Thyroid gland (tissue), 4 donors: ENCODE results near the gene METAP2. TPM values are rescaled to one million over a fixed set of nuclear protein-coding genes. Genes with fewer than 3 reads are reported as not detected.

Experiments used
- DNase-seq, 2 donors: peaks; one replicate each; pipeline ENCODE4 v3.0.0-alpha.2; 2019
- H3K27ac ChIP-seq, 3 donors: fragments of 200-600 bp; sonication (generic); 1 replicate in 2 of 3; 2 replicates in 1 of 3; pipeline ENCODE4 v1.5.1; 2016 to 2019; ENCODE audit warnings: mild to moderate bottlenecking in 1 of 3, moderate library complexity in 1 of 3
- H3K27me3 ChIP-seq: fragments of 200-600 bp; sonication (generic); one replicate; pipeline ENCODE4 v1.5.1; 2019
- H3K36me3 ChIP-seq, 2 donors: fragments of 200-600 bp; sonication (generic); one replicate each; pipeline ENCODE4 v1.5.1; 2016 to 2019
- H3K4me1 ChIP-seq, 2 donors: fragments of 200-600 bp; sonication (generic); one replicate each; pipeline ENCODE4 v1.5.1; 2017 to 2019
- H3K4me3 ChIP-seq, 3 donors: fragments of 200-600 bp; sonication (generic); replicated peaks in 1 of 3; 1 replicate in 2 of 3; 2 replicates in 1 of 3; pipeline ENCODE4 v1.5.1; 2016; ENCODE audit warnings: mild to moderate bottlenecking in 1 of 3
- H3K9me3 ChIP-seq: fragments of 200-600 bp; sonication (generic); one replicate; pipeline ENCODE4 v1.5.1; 2017
- CTCF ChIP-seq, 6 experiments: fragments of 200-600 bp in 3 of 6; fragments of 450-650 bp in 3 of 6; sonication (generic) in 3 of 6; IDR thresholded peaks; one replicate each; pipeline ENCODE4 v1.5.1; 2016 to 2019; ENCODE audit warnings: antibody characterized with exemption in 6 of 6, mild to moderate bottlenecking in 2 of 6, inconsistent platforms in 1 of 6, moderate library complexity in 1 of 6
- POLR2A ChIP-seq, 2 donors: fragments of 450-650 bp; IDR thresholded peaks; one replicate each; pipeline ENCODE4 v1.6.1; 2017; ENCODE audit warnings: antibody characterized with exemption in 2 of 2, mild to moderate bottlenecking in 2 of 2, moderate library complexity in 1 of 2
- WGBS, 2 donors: methylation state at CpG; one replicate each; pipeline ENCODE4 v1.1.5; 2017; 5-methylcytosine and 5-hydroxymethylcytosine counted together
- intact Hi-C: fragments of 100-400 bp; cut with DNase I; formaldehyde crosslinking; loops from one replicate; pipeline ENCODE4 v1.15.1; 2023
- total RNA-seq, 4 donors: library from RNA; depleted of rRNA; stranded (reverse); fragments of >200 nt; gene quantifications; one replicate each; pipeline ENCODE4 v1.2.3, GENCODE V29; 2016

METAP2 gene
- total RNA-seq, 4 donors from 2014 or later: 46.1 to 64.9 (median 54.9) TPM

- H3K27ac ChIP-seq: no peak overlapping the region
- DNase-seq: no peak
- TF ChIP-seq POLR2A (IDR thresholded peaks at IDR 0.05): no peak
- no peak for TF ChIP-seq CTCF (IDR thresholded peaks at IDR 0.05)
- intact Hi-C loops: no loop called here
- H3K9me3 ChIP-seq: no peaks in the 10 kb centered on the region
- peaks cover 32 to 34% of the 10 kb centered on the region in 2 donors for H3K36me3 ChIP-seq
- no peaks in the 10 kb centered on the region for H3K27me3 ChIP-seq
- H3K4me1 ChIP-seq: no peaks in the 10 kb centered on the region
- H3K4me3 ChIP-seq: no peak overlapping the region
- 98 to 100% methylated on average over 5 of the region's 5 CpGs for WGBS, 2 donors
These were observed 25.0 kb downstream of the METAP2 start for GRCh38 chr12:95498968-95499367.

GRCh38 chr12:95499772-95500171 is 25.8 kb downstream of the METAP2 start:
- intact Hi-C loops: no loop called here
- WGBS, 2 donors: 90 to 95% methylated on average over 2 of the region's 2 CpGs
- H3K27me3 ChIP-seq: no peaks in the 10 kb centered on the region

GRCh38 chr12:95504140-95504539 is 30.2 kb downstream of the METAP2 start:
- H3K4me3 ChIP-seq: no peak overlapping the region
- peaks cover 14 to 38% of the 10 kb centered on the region in 2 donors for H3K36me3 ChIP-seq
- H3K27ac ChIP-seq: no peak overlapping the region
- WGBS, 2 donors: 92 to 95% methylated on average over 4 of the region's 4 CpGs
- intact Hi-C loops: no loop called here
- H3K4me1 ChIP-seq: no peaks in the 10 kb centered on the region
- no peak for TF ChIP-seq CTCF (IDR thresholded peaks at IDR 0.05)
- no peak for TF ChIP-seq POLR2A (IDR thresholded peaks at IDR 0.05)
- H3K27me3 ChIP-seq: no peaks in the 10 kb centered on the region
- no peaks in the 10 kb centered on the region for H3K9me3 ChIP-seq
- DNase-seq: no peak

More at GRCh38 chr12:95499772-95500171, 25.8 kb downstream of the METAP2 start:
- Histone ChIP-seq H3K4me3 (no peak overlapping the region), H3K36me3 (peaks cover 35 to 40% of the 10 kb centered on the region in 2 donors), H3K9me3 (no peaks in the 10 kb centered on the region), H3K27ac (no peak overlapping the region), H3K4me1 (no peaks in the 10 kb centered on the region)
- no peak for DNase-seq
- no peak for TF ChIP-seq POLR2A (IDR thresholded peaks at IDR 0.05)
- TF ChIP-seq CTCF (IDR thresholded peaks at IDR 0.05): no peak

- H3K27me3 ChIP-seq: no peaks in the 10 kb centered on the region
- H3K36me3 ChIP-seq: peaks cover 12 to 31% of the 10 kb centered on the region in 2 donors
- no peaks in the 10 kb centered on the region for H3K9me3 ChIP-seq
- WGBS, 2 donors: 95 to 96% methylated on average over 5 of the region's 5 CpGs
- no peak for DNase-seq
- no peaks in the 10 kb centered on the region for H3K4me1 ChIP-seq
- intact Hi-C loops: no loop called here
- TF ChIP-seq CTCF (IDR thresholded peaks at IDR 0.05) (no peak), POLR2A (IDR thresholded peaks at IDR 0.05) (no peak)
- H3K4me3 ChIP-seq: no peak overlapping the region
- H3K27ac ChIP-seq: no peak overlapping the region
These were observed 31.1 kb downstream of the METAP2 start for GRCh38 chr12:95505039-95505438.

- H3K27me3 ChIP-seq: no peaks in the 10 kb centered on the region
- peaks cover 14 to 34% of the 10 kb centered on the region in 2 donors for H3K36me3 ChIP-seq
- H3K4me3 ChIP-seq: no peak overlapping the region
- no peak overlapping the region for H3K27ac ChIP-seq
- 85 to 87% methylated on average over 10 of the region's 10 CpGs for WGBS, 2 donors
- no peaks in the 10 kb centered on the region for H3K4me1 ChIP-seq
- intact Hi-C loops: no loop called here
- H3K9me3 ChIP-seq: no peaks in the 10 kb centered on the region
- DNase-seq: no peak
- TF ChIP-seq CTCF (IDR thresholded peaks at IDR 0.05) (no peak), POLR2A (IDR thresholded peaks at IDR 0.05) (no peak)
These were observed 33.0 kb downstream of the METAP2 start for GRCh38 chr12:95506707-95507523.
